Mesendoderm (in vitro differentiated cells): ENCODE measurements around the gene RNF217.
A peak's percentile ranks its signal among the peaks of the same experiment; 100 is the strongest.
"Not testable (repeated sequence)": the region's sequence is repeated elsewhere in the genome, so short reads cannot be mapped to it uniquely, and the experiment has no call there.

Source experiments
- DNase-seq: peaks from one replicate; pipeline ENCODE4 v3.0.0; 2013
- H2AK5ac ChIP-seq: 2 replicates; pipeline ENCODE4 v1.6.1; 2013; ENCODE audit warnings: low read length, inconsistent platforms
- H2BK120ac ChIP-seq: 2 replicates; pipeline ENCODE4 v1.6.1; 2013; ENCODE audit warnings: low read depth, mild to moderate bottlenecking, low read length, moderate library complexity, mixed read lengths
- H2BK15ac ChIP-seq: replicated peaks from 2 replicates; pipeline ENCODE4 v1.6.1; 2013; ENCODE audit warnings: low read depth, mild to moderate bottlenecking, moderate library complexity
- H2BK5ac ChIP-seq: 2 replicates; pipeline ENCODE4 v1.6.1; 2013; ENCODE audit warnings: low read length, inconsistent platforms
- H3K18ac ChIP-seq: 2 replicates; pipeline ENCODE4 v1.6.1; 2013; ENCODE audit warnings: mild to moderate bottlenecking, low read length, mixed read lengths
- H3K23ac ChIP-seq: one replicate; pipeline ENCODE4 v1.6.1; 2013; ENCODE audit warnings: low read length
- H3K27ac ChIP-seq: 2 replicates; pipeline ENCODE4 v1.5.1; 2013; ENCODE audit warnings: low read depth, mild to moderate bottlenecking, inconsistent platforms, low read length, moderate library complexity
- H3K27me3 ChIP-seq: 2 replicates; pipeline ENCODE4 v1.6.1; 2013; ENCODE audit warnings: low read length, control low read depth, mild to moderate bottlenecking, inconsistent platforms; ENCODE audit not compliant: insufficient read depth, poor library complexity
- H3K36me3 ChIP-seq: 2 replicates; pipeline ENCODE4 v1.6.1; 2013; ENCODE audit warnings: low read length, inconsistent platforms; ENCODE audit not compliant: control insufficient read depth, insufficient read depth
- H3K4ac ChIP-seq: one replicate; pipeline ENCODE4 v1.6.1; 2013; ENCODE audit warnings: low read depth, mild to moderate bottlenecking, low read length, moderate library complexity
- H3K4me1 ChIP-seq: 2 replicates; pipeline ENCODE4 v1.6.1; 2013; ENCODE audit warnings: low read depth, low read length, inconsistent platforms; ENCODE audit not compliant: control insufficient read depth
- H3K4me2 ChIP-seq: 2 replicates; pipeline ENCODE4 v1.6.1; 2013; ENCODE audit warnings: low read length
- H3K4me3 ChIP-seq: 2 replicates; pipeline ENCODE4 v1.5.1; 2013; ENCODE audit warnings: mild to moderate bottlenecking, low read length
- H3K56ac ChIP-seq: one replicate; pipeline ENCODE4 v1.6.1; 2013; ENCODE audit warnings: low read length
- H3K79me1 ChIP-seq: 2 replicates; pipeline ENCODE4 v1.6.1; 2013; ENCODE audit warnings: low read length, inconsistent platforms
- H3K79me2 ChIP-seq: 2 replicates; pipeline ENCODE4 v1.6.1; 2013; ENCODE audit warnings: mild to moderate bottlenecking, low read length; ENCODE audit not compliant: control insufficient read depth, insufficient read depth
- H3K9ac ChIP-seq: 2 replicates; pipeline ENCODE4 v1.6.1; 2013; ENCODE audit warnings: low read length, inconsistent platforms
- H4K5ac ChIP-seq: one replicate; pipeline ENCODE4 v1.6.1; 2013; ENCODE audit warnings: low read length
- H4K8ac ChIP-seq: one replicate; pipeline ENCODE4 v1.6.1; 2013; ENCODE audit warnings: low read depth, mild to moderate bottlenecking, control low read depth, low read length, moderate library complexity
- whole genome bisulfite sequencing: extraction: QIAGEN DNeasy Blood & Tissue Kit; methylation state at CpG from one replicate; pipeline ENCODE4 v1.1.7; 2013; ENCODE audit warnings: low lambda C conversion rate, missing lambda C conversion rate; ENCODE audit not compliant: insufficient coverage; ENCODE audit errors: extremely low coverage; 5-methylcytosine and 5-hydroxymethylcytosine counted together

The RNF217 gene

DNA sequence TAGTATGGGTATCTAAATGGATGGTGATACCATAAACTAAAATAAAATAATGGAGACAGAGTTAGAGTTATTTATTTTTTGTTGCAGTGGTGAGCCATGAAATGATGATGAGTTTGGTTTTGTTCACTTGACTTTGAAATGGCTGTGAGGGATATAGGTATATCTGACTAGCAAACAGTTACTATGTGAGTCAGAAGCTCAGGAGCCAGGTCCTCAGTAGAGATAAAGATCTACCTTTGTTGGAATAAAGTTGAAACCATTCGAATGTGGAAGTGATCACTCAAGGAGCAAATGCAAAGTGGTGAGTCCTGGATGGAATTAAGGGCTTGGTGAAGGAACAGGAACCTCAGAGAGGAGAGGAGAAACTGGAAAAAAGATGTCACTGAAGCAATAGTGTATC lies 105.3 kb downstream of the RNF217 start:
- Histone ChIP-seq H3K4ac (no peak overlapping the region), H4K8ac (no peak overlapping the region), H2BK120ac (no peak overlapping the region), H3K79me2 (no peaks in the 10 kb centered on the region), H2BK15ac (no peak overlapping the region), H3K27ac (no peak overlapping the region), H2BK5ac (no peak overlapping the region), H3K56ac (no peak overlapping the region), H3K4me3 (no peak overlapping the region), H3K27me3 (no peaks in the 10 kb centered on the region), H3K18ac (no peak overlapping the region), H3K9ac (no peak overlapping the region), H3K23ac (no peak overlapping the region), H3K4me2 (no peak overlapping the region), H3K79me1 (no peaks in the 10 kb centered on the region), H4K5ac (no peak overlapping the region), H3K36me3 (no peaks in the 10 kb centered on the region), H3K4me1 (peaks cover 3% of the 10 kb centered on the region), H2AK5ac (no peak overlapping the region)
- WGBS: no CpG with 5 or more reads among the region's 1 CpG
- no peak for DNase-seq

DNA sequence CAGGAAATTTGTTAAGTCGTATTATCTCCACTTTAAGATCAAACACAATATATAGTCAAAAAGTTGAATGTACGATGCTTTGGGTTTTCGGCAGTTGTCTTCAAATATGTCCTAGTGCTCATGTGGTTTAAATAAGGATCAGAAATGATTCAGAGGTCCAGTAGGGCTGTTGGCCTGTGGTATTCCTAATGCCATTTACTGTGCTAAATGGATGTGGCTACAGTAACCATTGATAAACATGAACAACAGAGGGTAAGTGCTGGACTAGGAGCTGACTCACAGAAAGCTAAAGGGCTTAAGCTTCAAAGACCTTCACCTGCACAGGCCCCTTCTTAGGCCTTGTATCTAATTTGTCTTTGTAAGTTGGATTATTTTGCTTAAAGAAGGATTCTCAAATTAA lies 110.8 kb downstream of the RNF217 start:
- Histone ChIP-seq H2BK120ac (no peak overlapping the region), H3K79me1 (no peaks in the 10 kb centered on the region), H2BK15ac (no peak overlapping the region), H4K5ac (no peak overlapping the region), H3K9ac (no peak overlapping the region), H3K4me1 (no peaks in the 10 kb centered on the region), H3K4ac (no peak overlapping the region), H2AK5ac (no peak overlapping the region), H3K4me2 (no peak overlapping the region), H3K56ac (no peak overlapping the region), H3K23ac (no peak overlapping the region), H3K4me3 (no peak overlapping the region), H3K27me3 (no peaks in the 10 kb centered on the region), H3K36me3 (no peaks in the 10 kb centered on the region), H4K8ac (no peak overlapping the region), H3K79me2 (no peaks in the 10 kb centered on the region), H2BK5ac (no peak overlapping the region), H3K18ac (no peak overlapping the region), H3K27ac (no peak overlapping the region)
- no CpG with 5 or more reads among the region's 3 CpGs for WGBS
- no peak for DNase-seq

DNA sequence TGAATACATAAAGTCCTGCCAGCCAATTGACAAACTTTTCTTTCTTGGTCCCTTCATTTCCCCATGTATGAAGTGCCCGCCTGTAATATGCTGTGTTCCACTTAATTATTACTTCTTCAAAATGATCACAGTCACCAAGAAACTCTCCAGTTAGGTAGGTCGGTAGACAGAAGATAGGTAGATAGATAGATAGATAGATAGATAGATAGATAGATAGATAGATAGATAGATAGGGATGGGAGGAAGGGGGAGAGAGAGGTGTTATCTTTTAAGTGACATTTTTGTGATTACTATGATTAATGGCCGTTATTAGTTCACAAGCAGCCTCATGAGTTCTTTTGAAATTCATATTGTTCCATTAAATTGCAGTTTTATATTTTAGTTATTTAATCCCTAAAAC lies 111.9 kb downstream of the RNF217 start:
- no peak overlapping the region for H4K5ac ChIP-seq
- no peak overlapping the region for H3K4ac ChIP-seq
- H3K27me3 ChIP-seq: no peaks in the 10 kb centered on the region
- no peak overlapping the region for H3K23ac ChIP-seq
- H3K56ac ChIP-seq: no peak overlapping the region
- H3K9ac ChIP-seq: no peak overlapping the region
- H3K18ac ChIP-seq: no peak overlapping the region
- no peak overlapping the region for H3K4me2 ChIP-seq
- H2AK5ac ChIP-seq: no peak overlapping the region
- no CpG with 5 or more reads among the region's 3 CpGs for WGBS
- H2BK120ac ChIP-seq: no peak overlapping the region
- H2BK15ac ChIP-seq: no peak overlapping the region
- DNase-seq: no peak
- H4K8ac ChIP-seq: no peak overlapping the region
- no peaks in the 10 kb centered on the region for H3K79me2 ChIP-seq
- no peak overlapping the region for H3K27ac ChIP-seq
- no peak overlapping the region for H2BK5ac ChIP-seq
- no peaks in the 10 kb centered on the region for H3K79me1 ChIP-seq
- H3K4me1 ChIP-seq: no peaks in the 10 kb centered on the region
- H3K4me3 ChIP-seq: no peak overlapping the region
- no peaks in the 10 kb centered on the region for H3K36me3 ChIP-seq

DNA sequence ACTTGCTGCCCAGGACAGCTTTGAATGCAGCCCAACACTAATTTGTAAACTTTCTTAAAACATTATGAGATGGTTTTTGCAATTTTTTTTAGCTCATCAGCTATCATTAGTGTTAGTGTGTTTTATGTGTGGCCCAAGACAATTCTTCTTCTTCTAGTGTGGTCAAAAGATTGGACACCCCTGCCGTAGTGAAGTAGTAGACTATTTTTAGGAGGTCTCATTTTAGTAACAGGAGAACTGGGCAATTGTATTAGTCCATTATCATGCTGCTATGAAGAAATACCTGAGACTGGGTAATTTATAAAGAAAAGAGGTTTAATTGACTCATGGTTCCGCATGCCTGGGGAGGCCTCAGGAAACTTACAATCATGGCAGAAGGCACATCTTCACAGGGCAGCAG lies 112.8 kb downstream of the RNF217 start:
- not testable (repeated sequence) for H3K23ac ChIP-seq, H2BK120ac ChIP-seq, H3K79me2 ChIP-seq, H2BK5ac ChIP-seq, H3K79me1 ChIP-seq, H3K4me2 ChIP-seq, H3K27me3 ChIP-seq, DNase-seq, H4K5ac ChIP-seq, H3K9ac ChIP-seq, H3K27ac ChIP-seq, H3K4me3 ChIP-seq, H2BK15ac ChIP-seq, H3K4ac ChIP-seq, H3K36me3 ChIP-seq, H2AK5ac ChIP-seq, H3K18ac ChIP-seq, H3K56ac ChIP-seq, H3K4me1 ChIP-seq, H4K8ac ChIP-seq
- WGBS: no CpG with 5 or more reads among the region's 2 CpGs

DNA sequence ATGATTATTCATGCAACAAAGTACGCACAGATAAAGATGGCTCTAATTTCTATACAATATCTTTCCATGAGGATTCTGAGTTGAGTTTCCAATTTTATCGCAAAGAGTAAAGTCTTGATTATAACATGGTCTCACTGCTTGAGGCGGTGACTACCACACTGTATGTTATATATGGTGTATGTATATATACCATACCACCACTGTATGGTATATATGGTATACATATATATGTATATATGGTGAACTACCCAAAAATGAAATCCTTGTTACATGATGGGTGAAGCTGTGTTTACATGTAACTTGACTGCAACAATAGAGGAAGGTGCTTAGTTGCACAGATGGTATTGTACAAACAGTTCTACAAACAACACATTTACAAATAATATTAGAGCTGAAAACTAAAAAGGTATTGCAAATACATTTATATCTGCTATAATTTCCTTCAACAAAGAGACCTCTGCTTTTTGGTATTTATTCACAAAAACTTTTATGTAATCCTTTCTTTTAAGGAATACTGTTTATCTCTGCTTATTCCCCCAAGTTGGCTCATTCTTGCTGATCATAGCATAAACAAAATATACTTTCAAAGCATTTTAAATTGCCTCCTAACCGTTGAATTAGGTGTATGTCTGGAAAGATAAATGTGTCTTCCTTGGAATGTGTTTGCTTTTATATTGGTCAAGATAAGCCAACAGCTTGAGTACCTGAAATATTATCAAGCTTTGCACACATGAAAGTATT lies 113.7 kb downstream of the RNF217 start:
- no CpG with 5 or more reads among the region's 4 CpGs for WGBS
- H3K79me2 ChIP-seq: no peaks in the 10 kb centered on the region
- H3K36me3 ChIP-seq: no peaks in the 10 kb centered on the region
- no peak overlapping the region for H4K8ac ChIP-seq
- no peak overlapping the region for H3K9ac ChIP-seq
- no peak overlapping the region for H3K4me3 ChIP-seq
- no peak overlapping the region for H3K18ac ChIP-seq
- no peaks in the 10 kb centered on the region for H3K4me1 ChIP-seq
- H2BK5ac ChIP-seq: no peak overlapping the region
- DNase-seq: no peak
- no peaks in the 10 kb centered on the region for H3K79me1 ChIP-seq
- peak overlapping the region; percentile 36 for H2BK15ac ChIP-seq
- no peak overlapping the region for H3K56ac ChIP-seq
- no peak overlapping the region for H3K4ac ChIP-seq
- H2BK120ac ChIP-seq: no peak overlapping the region
- no peak overlapping the region for H3K23ac ChIP-seq
- no peaks in the 10 kb centered on the region for H3K27me3 ChIP-seq
- no peak overlapping the region for H2AK5ac ChIP-seq
- H3K4me2 ChIP-seq: no peak overlapping the region
- H3K27ac ChIP-seq: no peak overlapping the region
- H4K5ac ChIP-seq: no peak overlapping the region

DNA sequence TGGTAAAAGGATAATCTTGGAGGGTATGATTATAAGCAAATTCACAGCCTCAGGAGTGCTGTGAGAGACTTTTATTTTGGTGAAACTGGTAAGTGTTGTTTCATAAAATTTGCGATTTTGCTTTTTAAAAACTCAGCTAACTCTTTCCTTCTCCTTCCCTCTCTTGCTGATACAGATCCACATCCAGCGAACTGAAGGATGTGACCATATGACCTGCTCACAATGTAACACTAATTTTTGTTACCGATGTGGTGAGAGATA lies 114.2 kb downstream of the RNF217 start:
- no peak overlapping the region for H3K4ac ChIP-seq
- H3K56ac ChIP-seq: no peak overlapping the region
- H2BK15ac ChIP-seq: peak overlapping the region; percentile 36
- no peaks in the 10 kb centered on the region for H3K27me3 ChIP-seq
- no peaks in the 10 kb centered on the region for H3K36me3 ChIP-seq
- H3K79me1 ChIP-seq: no peaks in the 10 kb centered on the region
- no peak overlapping the region for H3K18ac ChIP-seq
- WGBS: no CpG with 5 or more reads among the region's 3 CpGs
- H3K79me2 ChIP-seq: no peaks in the 10 kb centered on the region
- no peak overlapping the region for H2BK5ac ChIP-seq
- no peak overlapping the region for H3K9ac ChIP-seq
- no peak for DNase-seq
- H4K8ac ChIP-seq: no peak overlapping the region
- H2AK5ac ChIP-seq: no peak overlapping the region
- no peak overlapping the region for H3K23ac ChIP-seq
- no peak overlapping the region for H3K4me3 ChIP-seq
- no peak overlapping the region for H4K5ac ChIP-seq
- no peak overlapping the region for H3K27ac ChIP-seq
- no peak overlapping the region for H2BK120ac ChIP-seq
- H3K4me2 ChIP-seq: no peak overlapping the region
- no peaks in the 10 kb centered on the region for H3K4me1 ChIP-seq
